K562 (cell line): ENCODE data around the gene SLC2A4. TPM values are rescaled to one million over a fixed set of nuclear protein-coding genes. Genes with fewer than 3 reads are reported as not detected.
A peak's percentile ranks its signal among the peaks of the same experiment; 100 is the strongest.

Experiments used
- ATAC-seq: fragments of 200-7000 bp; cut with Tn5 transposase; 3 replicates; pipeline ENCODE4 v1.9.1; 2020; ENCODE audit warnings: moderate library complexity
- BruUV-seq: library from RNA; stranded (reverse); fragments of 400-500 nt; replicated peaks from 2 replicates; lab custom pipeline; 2021; lab: Mats Ljungman, UMichigan
- CTCF ChIA-PET: fragments of 300-600 bp; formaldehyde crosslinking; extraction: SDS; loops from one replicate; lab custom pipeline; 2021; ENCODE audit warnings: low intra/inter-chr PET ratio; lab: Yijun Ruan, JAX
- POLR2A ChIA-PET: fragments of 300-600, 350-650 bp; sonication (Branson Sonifier 250); formaldehyde crosslinking; extraction: SDS; loops from one replicate; lab custom pipeline; 2021; ENCODE audit warnings: antibody characterized with exemption, inconsistent platforms; lab: Yijun Ruan, JAX
- DNase-seq, 4 experiments: peaks; one replicate each; pipeline versions ENCODE4 v3.0.0 to v3.0.0-alpha.2; 2011 to 2018; ENCODE audit warnings: low spot score in 3 of 4, mixed read lengths in 3 of 4; ENCODE audit errors: extremely low read depth in 1 of 4
- FAIRE-seq: peaks from 2 replicates; lab custom pipeline; 2011; peaks lifted over from hg19 to GRCh38; lab: Jason Lieb, UNC
- H2AFZ ChIP-seq: 2 replicates; pipeline ENCODE4 v1.6.0; 2011; ENCODE audit warnings: low read depth, low read length, control low read depth, inconsistent platforms
- H3K27ac ChIP-seq: fragments of 200-600 bp; 3 replicates; pipeline ENCODE4 v1.8.0; 2011; ENCODE audit warnings: low read depth, mild to moderate bottlenecking, control low read depth, inconsistent platforms, low read length, moderate library complexity, mixed read lengths; ENCODE audit errors: extremely low read depth
- H3K27me3 ChIP-seq, 2 experiments: fragments of 300-600 bp in 1 of 2; 2 replicates in 1 of 2; 3 replicates in 1 of 2; pipeline versions ENCODE4 v1.6.0 to v1.8.0; 2011; ENCODE audit warnings: inconsistent platforms in 2 of 2, low read length in 2 of 2, mild to moderate bottlenecking in 1 of 2, mixed read lengths in 1 of 2, moderate library complexity in 1 of 2; ENCODE audit not compliant: control insufficient read depth in 2 of 2, insufficient read depth in 2 of 2
- H3K36me3 ChIP-seq: fragments of 300-600 bp; 3 replicates; pipeline ENCODE4 v1.8.0; 2011; ENCODE audit warnings: mild to moderate bottlenecking, low read length, inconsistent platforms; ENCODE audit not compliant: control insufficient read depth, insufficient read depth
- H3K4me1 ChIP-seq, 2 experiments: fragments of 200-600 bp in 1 of 2; replicated peaks in 1 of 2; 2 replicates in 1 of 2; 3 replicates in 1 of 2; pipeline versions ENCODE4 v1.5.1 to v1.8.0; 2011; ENCODE audit warnings: inconsistent platforms in 2 of 2, low read length in 2 of 2, mild to moderate bottlenecking in 1 of 2, mixed read lengths in 1 of 2, moderate library complexity in 1 of 2; ENCODE audit not compliant: control insufficient read depth in 2 of 2, insufficient read depth in 2 of 2
- H3K4me2 ChIP-seq: 2 replicates; pipeline ENCODE4 v1.6.1; 2011; ENCODE audit warnings: low read length, control low read depth, inconsistent platforms, mixed read lengths; ENCODE audit not compliant: insufficient read depth
- H3K4me3 ChIP-seq: fragments of 200-600 bp; sonication (generic), shearing (Covaris generic); 2 replicates; pipeline ENCODE4 v1.5.1; 2016; ENCODE audit warnings: control low read depth, inconsistent platforms
- H3K79me2 ChIP-seq: fragments of 200-600 bp; 3 replicates; pipeline ENCODE4 v1.8.0; 2011; ENCODE audit warnings: low read length, inconsistent platforms; ENCODE audit not compliant: control insufficient read depth, insufficient read depth
- H3K9ac ChIP-seq, 2 experiments: 2 replicates each; pipeline versions ENCODE4 v1.6.0 to v1.6.1; 2011; ENCODE audit warnings: low read depth in 2 of 2, low read length in 2 of 2, control low read depth in 1 of 2, inconsistent platforms in 1 of 2, mild to moderate bottlenecking in 1 of 2, mixed read lengths in 1 of 2; ENCODE audit not compliant: insufficient read depth in 1 of 2
- H3K9me1 ChIP-seq: one replicate; pipeline ENCODE4 v1.6.0; 2011; ENCODE audit warnings: inconsistent platforms, mild to moderate bottlenecking, low read length, moderate library complexity; ENCODE audit not compliant: control insufficient read depth, insufficient read depth
- H3K9me3 ChIP-seq: replicated peaks from 2 replicates; pipeline ENCODE4 v1.5.1; 2011; ENCODE audit warnings: low read depth, low read length, inconsistent platforms; ENCODE audit not compliant: control insufficient read depth, insufficient read depth
- H4K20me1 ChIP-seq: replicated peaks from 2 replicates; pipeline ENCODE4 v1.6.1; 2011; ENCODE audit warnings: low read length, inconsistent platforms, mixed read lengths; ENCODE audit not compliant: control insufficient read depth, insufficient read depth
- ELK1 ChIP-seq: sonication (generic); formaldehyde crosslinking; IDR thresholded peaks from 2 replicates; pipeline ENCODE4 v1.8.1; 2022; ENCODE audit warnings: missing genetic modification reagents
- ELK3 ChIP-seq: fragments of 450-650 bp; formaldehyde crosslinking; IDR thresholded peaks from 2 replicates; pipeline ENCODE4 v1.4.0; 2020; ENCODE audit warnings: mild to moderate bottlenecking
- MEIS2 ChIP-seq: fragments of 450-650 bp; IDR thresholded peaks from 2 replicates; pipeline ENCODE4 v1.6.1; 2014; ENCODE audit warnings: mild to moderate bottlenecking; ENCODE audit not compliant: partially characterized antibody
- NBN ChIP-seq: fragments of 450-650 bp; IDR thresholded peaks from 2 replicates; pipeline ENCODE4 v1.6.1; 2016; ENCODE audit warnings: low read depth, mild to moderate bottlenecking
- TAF1 ChIP-seq: IDR thresholded peaks from 2 replicates; pipeline ENCODE4 v1.6.1; 2011; ENCODE audit warnings: mild to moderate bottlenecking, low read length, moderate library complexity; ENCODE audit not compliant: insufficient read depth, control insufficient read depth, severe bottlenecking; ENCODE audit errors: extremely low read depth
- THRA ChIP-seq: fragments of 450-650 bp; IDR thresholded peaks from 2 replicates; pipeline ENCODE4 v1.6.1; 2017; ENCODE audit warnings: mild to moderate bottlenecking, moderate library complexity
- TRIM25 ChIP-seq: fragments of 450-650 bp; IDR thresholded peaks from 2 replicates; pipeline ENCODE4 v1.7.0; 2016; ENCODE audit warnings: borderline replicate concordance
- TSC22D4 ChIP-seq: fragments of 450-650 bp; IDR thresholded peaks from 2 replicates; pipeline ENCODE4 v1.6.1; 2016; ENCODE audit warnings: missing genetic modification characterization, missing biosample characterization, control low read depth
- USF2 ChIP-seq: sonication (generic); formaldehyde crosslinking; IDR thresholded peaks from 2 replicates; pipeline ENCODE4 v1.5.0; 2020; ENCODE audit warnings: missing genetic modification reagents
- ZBTB26 ChIP-seq: fragments of 450-650 bp; formaldehyde crosslinking; IDR thresholded peaks from 2 replicates; pipeline ENCODE4 v1.4.0; 2022; ENCODE audit warnings: missing genetic modification characterization
- ZNF121 ChIP-seq: sonication (generic); formaldehyde crosslinking; conservative IDR thresholded peaks from 2 replicates; pipeline ENCODE4 v1.8.0; 2022; ENCODE audit warnings: missing genetic modification reagents
- ZNF584 ChIP-seq: fragments of 200-800 bp; sonication (Bioruptor generic); IDR thresholded peaks from 2 replicates; pipeline ENCODE4 v1.6.1; 2016; ENCODE audit warnings: low read depth, mild to moderate bottlenecking, missing genetic modification characterization, missing compliant biosample characterization
- WGBS: fragments of 100-300 bp; shearing (Covaris generic); methylation state at CpG from one replicate; pipeline ENCODE4 v1.1.6; 2016; ENCODE audit warnings: low coverage, mixed read lengths; ENCODE audit not compliant: insufficient coverage; ENCODE audit errors: missing lambda C conversion rate; 5-methylcytosine and 5-hydroxymethylcytosine counted together
- in situ Hi-C: fragments of 300-500 bp; cut with MboI; formaldehyde crosslinking; loops from 4 replicates; pipeline ENCODE4 v1.15.0; 2018; ENCODE audit warnings: inconsistent platforms, mixed read lengths
- intact Hi-C: fragments of 100-400 bp; cut with micrococcal nuclease; formaldehyde crosslinking; loops from 2 replicates; pipeline ENCODE4 v1.14.2; 2022
- polyA plus RNA-seq, 8 experiments: library from polyadenylated mRNA; depleted of rRNA in 4 of 8; stranded (reverse) in 5 of 8; unstranded in 3 of 8; fragments of >200 nt; fragmentation: Nextera tagmentation in 2 of 8; fragmentation: Illumina TruSeq in 1 of 8; extraction: Ambion mirVana in 2 of 8; extraction: Trizol in 1 of 8; gene quantifications; 2 replicates each; pipeline versions ENCODE4 v1.2.1 to v1.2.3, GENCODE V29; 2011 to 2014; ENCODE audit warnings: inconsistent platforms in 1 of 8, missing spikeins in 1 of 8
- total RNA-seq, 7 experiments: library from RNA; depleted of rRNA in 6 of 7; stranded (reverse); fragments of >200 nt in 6 of 7; fragmentation: Illumina TruSeq in 2 of 7; extraction: Trizol in 2 of 7; gene quantifications; 2 replicates each; pipeline versions ENCODE4 v1.2.1 to v1.2.3, GENCODE V29; 2011 to 2021; ENCODE audit warnings: low replicate concordance in 1 of 7

SLC2A4 gene
- total and polyA plus RNA-seq, 9 of the 15 experiments (the other 6 are each of a cell fraction or from before 2014, with no cell fraction given): 0.74 to 3.5 (median 1.6) TPM

DNA sequence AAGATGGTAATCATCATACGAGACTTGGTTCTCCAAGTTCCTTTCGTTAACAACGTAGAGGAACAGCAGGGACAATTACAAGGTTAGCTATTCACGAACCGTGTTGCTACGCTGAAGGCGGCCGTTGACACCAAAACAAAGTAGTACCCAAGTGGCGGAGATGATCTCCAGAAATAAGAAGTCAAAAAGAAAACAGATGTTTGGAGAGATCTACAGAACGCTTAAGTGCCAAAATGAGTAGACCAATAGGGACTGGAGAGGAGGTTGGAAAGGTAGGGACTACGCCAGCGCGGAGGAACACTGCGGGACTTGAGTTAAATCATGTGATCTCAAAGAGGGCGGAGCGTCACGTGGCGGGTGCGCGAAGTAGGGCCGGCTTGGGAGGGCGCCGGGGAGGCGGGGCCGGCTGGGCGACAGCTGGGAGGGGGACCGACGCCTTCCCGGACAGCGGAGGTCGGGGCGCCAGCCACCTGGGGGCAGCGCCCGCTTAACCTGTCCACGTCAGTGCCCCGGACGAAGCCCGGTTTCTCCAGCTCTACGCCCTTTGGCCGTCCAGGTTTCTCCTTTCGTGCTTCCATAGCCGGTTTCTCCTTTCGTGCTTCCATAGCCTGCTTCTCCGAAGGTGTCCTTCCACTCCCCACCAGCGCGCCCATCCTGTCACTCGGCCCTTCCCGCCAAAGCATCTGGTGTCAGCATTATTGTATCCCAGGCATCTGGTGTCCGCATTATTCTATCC lies 38.6 kb upstream of the SLC2A4 start (continued):
- TF ChIP-seq ELK1 (CRISPR knock-in tag): no peak
- TF ChIP-seq TRIM25: no peak
- TF ChIP-seq THRA: no peak

DNA sequence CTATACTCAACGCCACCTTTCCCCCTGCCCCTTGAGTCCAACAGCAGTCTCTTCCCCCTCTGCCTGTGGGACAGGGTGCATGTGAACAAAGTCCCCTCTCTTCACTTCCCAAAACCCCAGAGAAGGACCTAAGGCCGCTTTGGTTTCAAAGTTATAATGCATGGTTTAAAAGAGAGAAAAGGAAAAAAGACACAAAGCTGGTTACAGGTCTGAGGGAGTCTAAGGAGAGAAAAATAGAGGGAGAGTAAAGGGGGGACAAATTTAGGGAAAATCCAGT lies 38.1 kb upstream of the SLC2A4 start:
- Histone ChIP-seq H4K20me1 (no peaks in the 10 kb centered on the region), H3K4me1 (peaks cover 17 to 22% of the 10 kb centered on the region in 2 experiments; a peak in 4 of 5 replicates), H3K9me3 (no peaks in the 10 kb centered on the region), H3K36me3 (peaks cover 53% of the 10 kb centered on the region), H3K9me1 (no peaks in the 10 kb centered on the region), H3K4me2 (peak overlapping the region; percentile 90), H3K79me2 (peaks cover 49% of the 10 kb centered on the region), H2AFZ (no peak overlapping the region), H3K27ac (peak overlapping the region; percentile 98; the same call in 2 of the 3 replicates), H3K4me3 (peak overlapping the region; percentile 68), H3K9ac (peak overlapping the region; percentile 80 to 97; a peak in 2 of 4 replicates), H3K27me3 (no peaks in the 10 kb centered on the region)
- in situ Hi-C loops (no loop called here), intact Hi-C loops (no loop called here)
- CTCF ChIA-PET: no interaction called here
- no peak for ATAC-seq
- DNase-seq: no peak
- POLR2A ChIA-PET: interaction anchor here (0.6 to 3.6 kb wide), 6 partner anchors 8 to 648 kb away, joined by 3 to 16 read pairs (median 6); partner anchors contain the start of genes ACADVL, CTDNEP1, DLG4 and DVL2
- peak; percentile 6 for FAIRE-seq
- 0% methylated on average over 1 of the region's 2 CpGs for WGBS
- BruUV-seq: no TSS peak
- TF ChIP-seq TSC22D4 (tag): no peak
- TF ChIP-seq ELK3 (CRISPR knock-in tag): no peak
- no peak for TF ChIP-seq ZNF584 (CRISPR knock-in tag)
- no peak for TF ChIP-seq ZBTB26 (CRISPR knock-in tag)
- TF ChIP-seq NBN: no peak
- TF ChIP-seq ZNF121 (CRISPR knock-in tag): no peak
- TF ChIP-seq USF2: no peak
- no peak for TF ChIP-seq MEIS2
- no peak for TF ChIP-seq TAF1
